ENCODE measurements around the gene RPL28.

The RPL28 gene

DNA sequence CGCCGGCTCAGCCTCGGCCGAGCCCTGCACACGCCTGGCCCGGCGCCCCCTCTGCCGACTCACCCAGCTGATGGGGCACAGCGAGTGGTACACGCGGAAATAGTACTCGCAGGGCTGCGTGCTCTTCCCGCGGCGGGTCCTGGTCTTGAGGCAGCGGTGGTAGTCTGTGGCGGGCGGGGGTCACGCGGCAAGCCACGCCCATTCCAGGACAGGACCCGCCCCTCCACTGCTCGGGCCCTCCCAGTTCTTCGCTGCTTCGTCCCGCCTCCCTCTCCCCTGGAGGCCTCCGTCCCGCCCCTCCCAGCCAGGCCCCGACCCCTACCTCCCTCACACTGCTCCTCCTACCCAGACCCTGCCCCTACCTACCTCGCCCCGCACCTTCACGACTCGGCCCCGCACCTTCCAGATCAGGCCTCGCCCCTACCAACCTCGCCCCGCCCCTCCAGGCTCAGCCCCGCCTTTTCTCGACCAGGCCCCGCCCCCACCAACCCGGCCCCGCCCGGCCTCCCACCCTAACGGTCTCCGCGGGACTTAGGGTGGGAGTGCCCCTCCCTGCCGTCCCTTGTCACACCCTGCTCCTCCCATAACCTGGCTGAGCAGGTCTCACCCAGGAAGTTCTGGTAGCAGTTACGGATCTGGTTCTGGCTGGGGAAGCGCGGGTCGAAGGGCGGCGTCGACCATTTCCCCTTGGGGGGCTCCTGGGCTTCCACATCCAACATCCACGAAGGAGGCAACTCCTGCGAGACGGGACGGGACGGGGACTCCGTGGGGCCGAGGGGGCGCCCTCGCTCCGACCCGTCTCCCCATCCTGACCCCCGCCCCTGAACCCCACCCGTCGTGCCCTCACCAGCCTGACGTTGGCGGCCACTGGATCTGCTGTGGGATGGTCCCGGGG, 31.7 kb upstream of the RPL28 start:
- TF ChIP-seq, protein P1, sequence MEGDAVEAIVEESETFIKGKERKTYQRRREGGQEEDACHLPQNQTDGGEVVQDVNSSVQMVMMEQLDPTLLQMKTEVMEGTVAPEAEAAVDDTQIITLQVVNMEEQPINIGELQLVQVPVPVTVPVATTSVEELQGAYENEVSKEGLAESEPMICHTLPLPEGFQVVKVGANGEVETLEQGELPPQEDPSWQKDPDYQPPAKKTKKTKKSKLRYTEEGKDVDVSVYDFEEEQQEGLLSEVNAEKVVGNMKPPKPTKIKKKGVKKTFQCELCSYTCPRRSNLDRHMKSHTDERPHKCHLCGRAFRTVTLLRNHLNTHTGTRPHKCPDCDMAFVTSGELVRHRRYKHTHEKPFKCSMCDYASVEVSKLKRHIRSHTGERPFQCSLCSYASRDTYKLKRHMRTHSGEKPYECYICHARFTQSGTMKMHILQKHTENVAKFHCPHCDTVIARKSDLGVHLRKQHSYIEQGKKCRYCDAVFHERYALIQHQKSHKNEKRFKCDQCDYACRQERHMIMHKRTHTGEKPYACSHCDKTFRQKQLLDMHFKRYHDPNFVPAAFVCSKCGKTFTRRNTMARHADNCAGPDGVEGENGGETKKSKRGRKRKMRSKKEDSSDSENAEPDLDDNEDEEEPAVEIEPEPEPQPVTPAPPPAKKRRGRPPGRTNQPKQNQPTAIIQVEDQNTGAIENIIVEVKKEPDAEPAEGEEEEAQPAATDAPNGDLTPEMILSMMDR (IDR thresholded peaks at IDR 0.05; ENCODE audit: insufficient read depth, low read depth, low read length, missing control alignments), result no peak
- peak overlapping the region; percentile 28; the same call in 1 of the 2 replicates for H3K4me3 ChIP-seq (ENCODE audit: low read depth, low read length)
- DNase-seq (ENCODE audit: low read depth), result peak; percentile 58

DNA sequence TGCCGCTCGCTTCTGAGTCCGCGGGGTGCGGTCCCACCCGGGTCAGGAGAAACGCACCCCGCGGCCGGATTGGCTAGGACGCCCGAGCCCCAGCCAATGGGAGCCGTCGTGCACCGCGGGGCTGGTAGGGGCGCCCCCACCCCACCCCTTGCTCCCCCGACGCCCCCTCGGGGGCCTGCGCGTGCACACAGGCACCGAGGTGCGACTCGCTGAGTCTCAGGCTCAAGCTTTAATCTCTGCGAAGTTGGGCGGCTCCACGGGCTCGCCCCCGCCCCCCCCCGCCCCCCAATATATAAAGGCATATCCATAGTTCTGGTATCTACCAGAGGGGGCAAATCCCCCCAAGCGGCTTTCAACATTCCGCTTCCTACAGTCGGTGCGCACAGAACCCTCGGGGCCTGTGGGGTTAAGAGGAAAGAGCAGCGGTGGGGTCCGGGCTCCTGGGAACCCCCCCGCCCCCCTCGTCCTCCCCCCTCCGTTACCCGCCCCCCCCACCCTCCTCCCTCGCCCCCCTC, 31.0 kb upstream of the RPL28 start, which contains the start of gene COX6B2:
TSS of gene COX6B2 (minus strand) at position 22 of the 515 bp plus-strand sequence. CDS start 198 bp downstream, outside the sequence.
- TF ChIP-seq, protein P1 (IDR thresholded peaks at IDR 0.05; ENCODE audit: insufficient read depth, low read depth, low read length, missing control alignments), result no peak
- H3K4me3 ChIP-seq (ENCODE audit: low read depth, low read length), result peak within 1 kb of the TSS; percentile 28; the same call in 1 of the 2 replicates
- DNase-seq (ENCODE audit: low read depth), result no peak

DNA sequence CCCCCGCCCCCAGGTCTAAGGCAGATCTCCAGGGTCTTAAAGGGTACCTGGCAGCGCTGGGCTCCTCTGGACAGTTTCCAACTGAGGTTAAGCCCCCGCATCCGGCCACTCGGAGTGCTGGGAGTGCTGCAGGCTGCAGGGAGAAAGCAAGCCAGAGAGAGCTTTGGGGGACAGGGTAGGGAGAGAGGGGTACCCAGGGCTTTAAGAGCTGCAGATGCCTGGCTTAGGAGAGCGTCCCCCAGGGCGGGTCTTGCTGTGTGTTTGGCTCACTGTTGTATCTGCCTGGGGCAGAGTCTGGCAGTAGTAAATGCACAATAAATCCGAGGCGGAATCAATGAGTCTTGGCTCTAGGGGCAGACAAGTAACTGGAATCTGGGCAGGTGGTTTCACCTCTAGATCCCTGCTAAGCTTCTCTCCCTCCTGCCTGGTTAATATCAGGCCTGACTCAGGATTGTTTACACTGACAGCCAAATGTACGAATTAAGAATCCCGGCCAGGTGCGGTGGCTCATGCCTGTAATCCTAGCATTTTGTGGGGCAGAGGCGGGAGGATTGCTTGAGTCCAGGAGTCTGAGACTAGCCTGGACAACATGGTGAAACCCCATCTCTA, 30.4 kb upstream of the RPL28 start:
- DNase-seq (ENCODE audit: low read depth), result no peak
- TF ChIP-seq, protein P1 (IDR thresholded peaks at IDR 0.05; ENCODE audit: insufficient read depth, low read depth, low read length, missing control alignments), result no peak
- no peak overlapping the region for H3K4me3 ChIP-seq (ENCODE audit: low read depth, low read length)

DNA sequence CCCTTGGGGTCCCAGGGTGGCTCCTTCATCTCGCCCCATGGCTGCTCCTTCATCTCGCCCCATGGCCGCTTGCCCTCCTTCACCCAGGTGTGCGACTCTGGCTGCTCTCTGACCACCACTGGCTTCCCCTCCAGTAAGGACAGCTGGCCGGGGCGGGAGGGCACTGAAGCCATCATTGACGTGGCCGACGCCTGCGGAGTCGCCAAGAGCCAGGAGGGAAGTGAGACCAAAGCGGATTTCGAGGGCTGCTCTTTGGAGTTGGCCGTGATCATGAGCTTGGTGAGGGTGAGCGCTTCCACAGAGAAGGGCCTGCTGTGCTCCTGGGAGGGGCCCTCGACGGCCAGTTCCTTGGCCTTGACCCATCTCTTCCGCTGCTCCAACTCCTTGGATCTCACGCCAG, 27.2 kb upstream of the RPL28 start:
- TF ChIP-seq, protein P1 (IDR thresholded peaks at IDR 0.05; ENCODE audit: insufficient read depth, low read depth, low read length, missing control alignments), result no peak
- no peak for DNase-seq (ENCODE audit: low read depth)
- no peak overlapping the region for H3K4me3 ChIP-seq (ENCODE audit: low read depth, low read length)

DNA sequence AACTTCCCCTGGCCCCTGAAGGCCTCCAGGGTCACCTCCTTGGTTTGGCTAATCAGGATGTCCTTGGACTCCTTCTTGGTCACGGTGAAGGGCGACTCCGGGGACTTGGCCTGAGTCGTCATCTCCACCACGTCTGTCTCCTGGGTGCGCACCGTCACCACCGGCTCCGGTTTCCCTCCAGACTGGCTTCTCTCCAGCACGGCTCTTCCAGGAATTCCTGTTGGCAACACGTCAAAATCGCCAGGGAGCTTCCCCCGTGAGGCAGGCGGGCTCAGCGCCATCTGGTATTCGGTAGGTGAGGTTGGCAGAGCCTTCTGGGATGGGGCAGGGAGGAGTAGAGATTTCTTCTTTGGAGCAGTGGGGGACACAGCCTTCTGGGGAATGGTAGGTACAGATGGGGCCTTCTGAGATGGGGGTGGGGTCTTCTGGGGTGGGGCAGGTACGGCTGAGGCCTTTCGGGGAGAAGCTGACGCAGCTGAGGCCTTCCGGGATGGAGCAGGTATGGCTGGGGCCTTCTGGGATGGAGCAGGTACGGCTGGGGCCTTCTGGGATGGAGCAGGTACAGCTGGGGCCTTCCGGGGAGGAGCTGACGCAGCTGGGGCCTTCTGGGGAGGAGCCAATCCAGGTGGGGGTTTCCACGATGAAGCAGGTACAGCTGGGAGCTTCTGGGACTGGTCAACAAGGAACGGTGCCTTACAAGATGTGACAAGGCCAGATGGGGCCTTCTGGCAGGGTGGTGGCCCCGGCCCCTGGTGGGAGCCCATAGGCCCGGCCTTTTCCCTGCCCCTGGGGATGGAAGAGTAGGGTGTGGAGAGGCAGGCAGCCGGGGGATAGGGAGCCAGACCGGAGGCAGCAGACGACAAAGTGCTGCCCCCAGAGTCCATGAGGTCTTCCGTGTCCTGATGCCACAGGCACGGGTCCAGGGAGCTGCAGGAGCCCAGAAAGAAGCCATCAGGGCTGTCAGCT, 26.5 kb upstream of the RPL28 start:
- TF ChIP-seq, protein P1 (IDR thresholded peaks at IDR 0.05; ENCODE audit: insufficient read depth, low read depth, low read length, missing control alignments), result no peak
- H3K4me3 ChIP-seq (ENCODE audit: low read depth, low read length), result no peak overlapping the region
- no peak for DNase-seq (ENCODE audit: low read depth)

DNA sequence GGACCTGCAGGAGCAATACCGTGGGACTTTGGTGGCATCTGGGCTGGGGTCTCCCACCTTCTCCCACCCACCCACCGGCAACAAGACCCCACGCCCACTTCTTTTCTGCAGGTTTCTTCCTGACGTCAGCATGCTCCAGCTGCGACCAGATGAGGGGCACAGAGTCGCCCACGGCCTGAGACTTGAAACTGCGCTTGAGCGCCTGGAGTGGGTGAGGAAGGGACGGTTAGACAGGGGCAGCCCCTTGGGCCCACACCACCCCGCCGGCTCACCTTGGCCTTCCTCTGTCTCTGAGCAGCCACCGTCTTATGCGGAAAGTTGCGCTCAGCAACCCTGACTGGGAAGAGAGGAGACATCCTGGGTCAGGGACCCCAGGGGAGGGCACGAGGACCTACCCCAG, 24.8 kb upstream of the RPL28 start:
- no peak overlapping the region for H3K4me3 ChIP-seq (ENCODE audit: low read depth, low read length)
- TF ChIP-seq, protein P1 (IDR thresholded peaks at IDR 0.05; ENCODE audit: insufficient read depth, low read depth, low read length, missing control alignments), result no peak
- no peak for DNase-seq (ENCODE audit: low read depth)
